HCT116 (cell line): Measurements from ENCODE around the gene BST1. TPM values are rescaled to one million over a fixed set of nuclear protein-coding genes. Genes with fewer than 3 reads are reported as not detected.

Experiments used
- ATAC-seq: fragments of 200-7000 bp; cut with Tn5 transposase; 2 replicates; pipeline ENCODE4 v1.9.1; 2020; ENCODE audit warnings: mild to moderate bottlenecking, moderate library complexity
- BruUV-seq: library from RNA; stranded (reverse); fragments of 400-500 nt; replicated peaks from 2 replicates; lab custom pipeline; 2021; lab: Mats Ljungman, UMichigan
- CTCF ChIA-PET: fragments of 300-600 bp; sonication (Branson Sonifier 250); formaldehyde crosslinking; loops from one replicate; lab custom pipeline; 2021; ENCODE audit warnings: antibody characterized with exemption; lab: Charles Lee
- POLR2A ChIA-PET: fragments of 300-600, 350-600 bp; sonication (Branson Sonifier 250); formaldehyde crosslinking; loops from one replicate; lab custom pipeline; 2021; ENCODE audit warnings: antibody characterized with exemption; lab: Charles Lee
- RAD21 ChIA-PET, 2 experiments: fragments of 300-600 bp; sonication (Branson Sonifier 250); formaldehyde crosslinking; loops; one replicate each; lab custom pipeline; 2023; ENCODE audit warnings: low total read pairs in 2 of 2; ENCODE audit not compliant: uncharacterized antibody in 2 of 2, unreplicated experiment in 2 of 2, low non-redundant PET in 1 of 2; lab: Charles Lee
- DNase-seq: peaks from one replicate; pipeline ENCODE4 v3.0.0-alpha.2; 2010; ENCODE audit warnings: low read depth, low spot score
- H2AFZ ChIP-seq: fragments of 200-600 bp; shearing (Covaris generic), sonication (generic); 2 replicates; pipeline ENCODE4 v1.6.1; 2017; ENCODE audit warnings: low read depth, mixed run types, mixed read lengths, antibody characterized with exemption, low read length; ENCODE audit not compliant: poor library complexity, severe bottlenecking
- H3K27ac ChIP-seq: 2 replicates; pipeline ENCODE4 v1.5.1; 2012; ENCODE audit warnings: low read depth, low read length
- H3K27me3 ChIP-seq: fragments of 200-600 bp; sonication (generic); 2 replicates; pipeline ENCODE4 v1.6.1; 2016; ENCODE audit warnings: mixed run types, low read length, mixed read lengths; ENCODE audit not compliant: insufficient read depth
- H3K36me3 ChIP-seq, 2 experiments: fragments of 200-500 bp in 1 of 2; fragments of 200-600 bp in 1 of 2; sonication (Bioruptor generic) in 1 of 2; sonication (generic) in 1 of 2; 2 replicates each; pipeline versions ENCODE4 v1.5.1 to v1.6.1; 2014 to 2016; ENCODE audit warnings: low read length in 2 of 2, inconsistent platforms in 1 of 2, mixed read lengths in 1 of 2, mixed run types in 1 of 2; ENCODE audit not compliant: insufficient read depth in 2 of 2, control insufficient read depth in 1 of 2
- H3K4me1 ChIP-seq, 2 experiments: fragments of 200-600 bp in 1 of 2; sonication (generic) in 1 of 2; 2 replicates each; pipeline versions ENCODE4 v1.5.1 to v1.6.1; 2012 to 2017; ENCODE audit warnings: low read length in 2 of 2, inconsistent platforms in 1 of 2, mild to moderate bottlenecking in 1 of 2, mixed read lengths in 1 of 2, mixed run types in 1 of 2, moderate library complexity in 1 of 2; ENCODE audit not compliant: insufficient read depth in 2 of 2, control insufficient read depth in 1 of 2
- H3K4me2 ChIP-seq: fragments of 200-600 bp; sonication (generic); 2 replicates; pipeline ENCODE4 v1.6.1; 2017; ENCODE audit warnings: mixed run types, low read length, mixed read lengths
- H3K4me3 ChIP-seq, 2 experiments: fragments of 200-600 bp in 1 of 2; sonication (generic) in 1 of 2; replicated peaks in 1 of 2; 2 replicates each; pipeline ENCODE4 v1.5.1; 2011 to 2016; ENCODE audit warnings: low read length in 2 of 2, control low read depth in 1 of 2, low read depth in 1 of 2, mild to moderate bottlenecking in 1 of 2, mixed read lengths in 1 of 2, mixed run types in 1 of 2
- H3K79me2 ChIP-seq: fragments of 200-600 bp; sonication (generic); 2 replicates; pipeline ENCODE4 v1.6.1; 2017; ENCODE audit warnings: mild to moderate bottlenecking, mixed run types, low read length, moderate library complexity, mixed read lengths; ENCODE audit not compliant: insufficient read depth
- H3K9ac ChIP-seq: fragments of 200-600 bp; sonication (generic); 2 replicates; pipeline ENCODE4 v1.6.1; 2016; ENCODE audit warnings: low read length, mixed read lengths
- H3K9me2 ChIP-seq: fragments of 200-600 bp; sonication (generic), shearing (Covaris generic); 2 replicates; pipeline ENCODE4 v1.6.1; 2017; ENCODE audit warnings: mixed run types, mild to moderate bottlenecking, moderate library complexity; ENCODE audit not compliant: insufficient read depth
- H3K9me3 ChIP-seq, 2 experiments: fragments of 200-500 bp in 1 of 2; fragments of 200-600 bp in 1 of 2; sonication (Bioruptor generic) in 1 of 2; sonication (generic) in 1 of 2; 2 replicates each; pipeline ENCODE4 v1.6.1; 2014 to 2017; ENCODE audit warnings: low read length in 2 of 2, mixed read lengths in 2 of 2, inconsistent platforms in 1 of 2, low read depth in 1 of 2, mild to moderate bottlenecking in 1 of 2, mixed run types in 1 of 2, moderate library complexity in 1 of 2; ENCODE audit not compliant: control insufficient read depth in 1 of 2, insufficient read depth in 1 of 2
- H4K20me1 ChIP-seq: fragments of 200-600 bp; sonication (generic), shearing (Covaris generic); 2 replicates; pipeline ENCODE4 v1.6.1; 2017; ENCODE audit warnings: mixed run types, mild to moderate bottlenecking, moderate library complexity; ENCODE audit not compliant: insufficient read depth
- CBX3 ChIP-seq: IDR thresholded peaks from 2 replicates; pipeline ENCODE4 v1.6.1; 2012; ENCODE audit warnings: low read depth
- CEBPB ChIP-seq: IDR thresholded peaks from 2 replicates; pipeline ENCODE4 v1.6.1; 2012; ENCODE audit warnings: low read depth
- CTCF ChIP-seq, 3 experiments: fragments of 200-600 bp in 1 of 3; sonication (generic) in 1 of 3; IDR thresholded peaks in 2 of 3; conservative IDR thresholded peaks in 1 of 3; 2 replicates each; pipeline ENCODE4 v1.5.1; 2012 to 2017; ENCODE audit warnings: low read depth in 2 of 3, low read length in 2 of 3, antibody characterized with exemption in 1 of 3, borderline replicate concordance in 1 of 3, control low read depth in 1 of 3, mild to moderate bottlenecking in 1 of 3, mixed read lengths in 1 of 3, mixed run types in 1 of 3, moderate library complexity in 1 of 3; ENCODE audit not compliant: insufficient read depth in 1 of 3
- EGR1 ChIP-seq: IDR thresholded peaks from 2 replicates; pipeline ENCODE4 v1.6.1; 2012; ENCODE audit warnings: low read depth
- EZH2 ChIP-seq: fragments of 200-600 bp; sonication (generic); IDR thresholded peaks from 2 replicates; pipeline ENCODE4 v1.6.1; 2017; ENCODE audit warnings: antibody characterized with exemption, mixed run types
- EZH2phosphoT487 ChIP-seq: fragments of 200-600 bp; IDR thresholded peaks from 2 replicates; pipeline ENCODE4 v1.6.1; 2018; ENCODE audit warnings: antibody characterized with exemption, borderline replicate concordance
- POLR2A ChIP-seq: IDR thresholded peaks from 2 replicates; pipeline ENCODE4 v1.7.0; 2011; ENCODE audit warnings: borderline replicate concordance; ENCODE audit not compliant: insufficient read depth, insufficient read length; ENCODE audit errors: extremely low read depth
- POLR2AphosphoS5 ChIP-seq: IDR thresholded peaks from 2 replicates; pipeline ENCODE4 v1.6.1; 2011; ENCODE audit warnings: mild to moderate bottlenecking, low read depth, low read length, moderate library complexity
- RAD21 ChIP-seq: IDR thresholded peaks from 2 replicates; pipeline ENCODE4 v1.6.1; 2012; ENCODE audit warnings: low read depth, mild to moderate bottlenecking
- SIN3A ChIP-seq: IDR thresholded peaks from 2 replicates; pipeline ENCODE4 v1.6.1; 2012; ENCODE audit warnings: low read depth
- SRF ChIP-seq: IDR thresholded peaks from 2 replicates; pipeline ENCODE4 v1.6.1; 2012; ENCODE audit warnings: low read depth
- ZFX ChIP-seq: fragments of 450-650 bp; IDR thresholded peaks from 2 replicates; pipeline ENCODE4 v1.6.1; 2017
- intact Hi-C: fragments of 100-400 bp; cut with micrococcal nuclease; formaldehyde crosslinking; loops from 2 replicates; pipeline ENCODE4 v1.10.0; 2022
- total RNA-seq: library from RNA; stranded (reverse); gene quantifications from one replicate; pipeline ENCODE4 v1.2.1, GENCODE V29; 2021; ENCODE audit not compliant: unreplicated experiment
- TF ChIP-seq, protein P1 (sequence below): IDR thresholded peaks from 2 replicates; pipeline ENCODE4 v1.6.1; 2011; ENCODE audit warnings: mild to moderate bottlenecking, low read length, moderate library complexity; ENCODE audit not compliant: insufficient replicate concordance; ENCODE audit errors: extremely low read depth
- TF ChIP-seq, protein P2 (sequence below): IDR thresholded peaks from 2 replicates; pipeline ENCODE4 v1.6.1; 2012

BST1 gene
- total RNA-seq, 1 experiment from 2014 or later, result 0.44 TPM

GRCh38 chr4:15653864-15654592, 48.8 kb upstream of the BST1 start:
- CTCF ChIA-PET, result interaction anchor here (0.8 kb wide), 1 partner anchor 9 kb away, joined by 3 read pairs; no protein-coding TSS in a partner anchor
- BruUV-seq, result TSS peak; percentile 56
- peaks cover 8 to 26% of the 10 kb centered on the region in 2 experiments for H3K4me1 ChIP-seq
- no peak for TF ChIP-seq CEBPB
- no peaks in the 10 kb centered on the region for H3K36me3 ChIP-seq
- peak overlapping the region; percentile 77 for H3K9ac ChIP-seq
- H3K79me2 ChIP-seq, result peaks cover 49% of the 10 kb centered on the region
- peak overlapping the region; percentile 79 for H3K27ac ChIP-seq
- H4K20me1 ChIP-seq, result no peaks in the 10 kb centered on the region
- no peak for DNase-seq
- H3K4me2 ChIP-seq, result peak overlapping the region; percentile 84
- ATAC-seq, result peak; percentile 15; the same call in 1 of the 2 replicates
- intact Hi-C loops, result no loop called here
- RAD21 ChIA-PET, result interaction anchor here in 1 of 2 experiments (0.7 kb wide), 1 partner anchor 9 kb away, joined by 3 read pairs; no protein-coding TSS in a partner anchor
- H3K9me2 ChIP-seq, result no peaks in the 10 kb centered on the region
- no peaks in the 10 kb centered on the region for H3K27me3 ChIP-seq
- H2AFZ ChIP-seq, result no peak overlapping the region
- POLR2A ChIA-PET, result interaction anchor here (1.2 kb wide), 1 partner anchor 16 kb away, joined by 4 read pairs; no protein-coding TSS in a partner anchor
- no peaks in the 10 kb centered on the region for H3K9me3 ChIP-seq
- H3K4me3 ChIP-seq, result peak overlapping the region; percentile 76 to 79

DNA sequence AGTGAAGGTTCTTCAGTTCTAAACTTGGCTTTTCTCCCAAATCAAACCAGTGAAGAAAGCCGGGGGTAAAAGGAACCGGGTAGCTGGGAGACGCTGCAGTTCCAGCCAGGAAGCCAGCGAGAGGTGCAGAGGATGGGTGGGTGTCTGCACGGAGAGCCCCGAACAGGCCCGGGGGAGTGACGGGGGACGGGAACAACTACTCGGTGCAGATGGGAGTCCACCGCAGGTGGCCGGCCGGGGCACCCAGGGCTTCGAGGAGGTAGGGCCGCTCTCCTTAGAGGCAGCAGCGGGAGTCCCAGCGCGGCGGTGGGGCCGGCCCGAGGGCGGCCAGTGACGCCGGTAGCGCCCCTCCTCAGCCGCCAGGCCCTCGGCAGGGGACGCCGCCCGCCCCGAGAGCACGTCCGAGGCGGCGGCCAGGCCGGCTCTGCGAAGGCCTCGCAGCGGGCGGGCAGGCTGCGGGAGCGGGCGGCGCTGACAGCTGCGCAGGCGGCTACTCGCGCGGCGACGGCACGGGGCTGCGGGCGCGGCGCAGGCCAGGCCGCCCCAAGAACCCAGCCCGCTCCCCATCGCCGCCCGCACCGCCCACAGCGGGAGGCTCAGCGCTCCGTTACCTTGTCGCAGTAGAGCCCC, 48.2 kb upstream of the BST1 start:
- Histone ChIP-seq H3K27ac (peak overlapping the region; percentile 79), H3K4me2 (peak overlapping the region; percentile 84), H3K9ac (peak overlapping the region; percentile 77), H3K9me2 (no peaks in the 10 kb centered on the region), H3K9me3 (no peaks in the 10 kb centered on the region), H3K4me3 (peak overlapping the region; percentile 76 to 79), H3K36me3 (no peaks in the 10 kb centered on the region), H3K79me2 (peaks cover 42% of the 10 kb centered on the region), H3K27me3 (no peaks in the 10 kb centered on the region), H3K4me1 (peaks cover 6 to 25% of the 10 kb centered on the region in 2 experiments), H4K20me1 (no peaks in the 10 kb centered on the region), H2AFZ (no peak overlapping the region)
- peak; percentile 78 for ATAC-seq
- POLR2A ChIA-PET, result interaction anchor here (1.2 kb wide), 1 partner anchor 17 kb away, joined by 4 read pairs; no protein-coding TSS in a partner anchor
- RAD21 ChIA-PET, result interaction anchor here in 1 of 2 experiments (0.7 kb wide), 1 partner anchor 10 kb away, joined by 3 read pairs; no protein-coding TSS in a partner anchor
- CTCF ChIA-PET, result interaction anchor here (0.8 kb wide), 1 partner anchor 9 kb away, joined by 3 read pairs; no protein-coding TSS in a partner anchor
- no peak for DNase-seq
- BruUV-seq, result no TSS peak
- intact Hi-C loops, result no loop called here
- peak; percentile 99 for TF ChIP-seq ZFX
- TF ChIP-seq RAD21, result no peak
- no peak for TF ChIP-seq SRF
- TF ChIP-seq CEBPB, result no peak
- peak; percentile 6; the same call in 1 of the 2 replicates for TF ChIP-seq SIN3A
- no peak for TF ChIP-seq POLR2A
- no peak for TF ChIP-seq EZH2
- no peak for TF ChIP-seq CTCF (IDR thresholded peaks at IDR 0.05 in 2 of 3, conservative IDR thresholded peaks at IDR 0.05 in 1 of 3; ENCODE audit: borderline replicate concordance in 1 of 3, insufficient read depth in 1 of 3, low read depth in 2 of 3, low read length in 2 of 3)
- TF ChIP-seq, protein P1, sequence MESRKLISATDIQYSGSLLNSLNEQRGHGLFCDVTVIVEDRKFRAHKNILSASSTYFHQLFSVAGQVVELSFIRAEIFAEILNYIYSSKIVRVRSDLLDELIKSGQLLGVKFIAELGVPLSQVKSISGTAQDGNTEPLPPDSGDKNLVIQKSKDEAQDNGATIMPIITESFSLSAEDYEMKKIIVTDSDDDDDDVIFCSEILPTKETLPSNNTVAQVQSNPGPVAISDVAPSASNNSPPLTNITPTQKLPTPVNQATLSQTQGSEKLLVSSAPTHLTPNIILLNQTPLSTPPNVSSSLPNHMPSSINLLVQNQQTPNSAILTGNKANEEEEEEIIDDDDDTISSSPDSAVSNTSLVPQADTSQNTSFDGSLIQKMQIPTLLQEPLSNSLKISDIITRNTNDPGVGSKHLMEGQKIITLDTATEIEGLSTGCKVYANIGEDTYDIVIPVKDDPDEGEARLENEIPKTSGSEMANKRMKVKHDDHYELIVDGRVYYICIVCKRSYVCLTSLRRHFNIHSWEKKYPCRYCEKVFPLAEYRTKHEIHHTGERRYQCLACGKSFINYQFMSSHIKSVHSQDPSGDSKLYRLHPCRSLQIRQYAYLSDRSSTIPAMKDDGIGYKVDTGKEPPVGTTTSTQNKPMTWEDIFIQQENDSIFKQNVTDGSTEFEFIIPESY, result no peak
- no peak for TF ChIP-seq EGR1
- TF ChIP-seq CBX3, result no peak
- TF ChIP-seq, protein P2, sequence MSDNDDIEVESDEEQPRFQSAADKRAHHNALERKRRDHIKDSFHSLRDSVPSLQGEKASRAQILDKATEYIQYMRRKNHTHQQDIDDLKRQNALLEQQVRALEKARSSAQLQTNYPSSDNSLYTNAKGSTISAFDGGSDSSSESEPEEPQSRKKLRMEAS, result no peak
- no peak for TF ChIP-seq POLR2AphosphoS5
- TF ChIP-seq EZH2phosphoT487, result no peak
